HCT116 (cell line): ENCODE data around the gene AP1M1.

Experiments used
- CEBPB ChIP-seq: IDR thresholded peaks from 2 replicates; pipeline ENCODE4 v1.6.1; 2012; ENCODE audit warnings: low read depth
- CTCF ChIP-seq, 3 experiments: fragments of 200-600 bp in 1 of 3; sonication (generic) in 1 of 3; IDR thresholded peaks in 2 of 3; conservative IDR thresholded peaks in 1 of 3; 2 replicates each; pipeline ENCODE4 v1.5.1; 2012 to 2017; ENCODE audit warnings: low read depth in 2 of 3, low read length in 2 of 3, antibody characterized with exemption in 1 of 3, borderline replicate concordance in 1 of 3, control low read depth in 1 of 3, mild to moderate bottlenecking in 1 of 3, mixed read lengths in 1 of 3, mixed run types in 1 of 3, moderate library complexity in 1 of 3; ENCODE audit not compliant: insufficient read depth in 1 of 3
- EZH2phosphoT487 ChIP-seq: fragments of 200-600 bp; IDR thresholded peaks from 2 replicates; pipeline ENCODE4 v1.6.1; 2018; ENCODE audit warnings: antibody characterized with exemption, borderline replicate concordance
- POLR2A ChIP-seq: IDR thresholded peaks from 2 replicates; pipeline ENCODE4 v1.7.0; 2011; ENCODE audit warnings: borderline replicate concordance; ENCODE audit not compliant: insufficient read depth, insufficient read length; ENCODE audit errors: extremely low read depth
- POLR2AphosphoS5 ChIP-seq: IDR thresholded peaks from 2 replicates; pipeline ENCODE4 v1.6.1; 2011; ENCODE audit warnings: mild to moderate bottlenecking, low read depth, low read length, moderate library complexity
- RAD21 ChIP-seq: IDR thresholded peaks from 2 replicates; pipeline ENCODE4 v1.6.1; 2012; ENCODE audit warnings: low read depth, mild to moderate bottlenecking
- REST ChIP-seq: IDR thresholded peaks from 2 replicates; pipeline ENCODE4 v1.6.1; 2012; ENCODE audit warnings: low read depth
- ZNF274 ChIP-seq: fragments of 200-500 bp; sonication (Bioruptor generic); IDR thresholded peaks from 2 replicates; pipeline ENCODE4 v1.6.1; 2014; ENCODE audit warnings: mild to moderate bottlenecking, low read depth, low read length, inconsistent platforms

- TF ChIP-seq POLR2AphosphoS5 (no peak), POLR2A (no peak), CTCF (IDR thresholded peaks at IDR 0.05 in 2 of 3, conservative IDR thresholded peaks at IDR 0.05 in 1 of 3; ENCODE audit: borderline replicate concordance in 1 of 3, insufficient read depth in 1 of 3, low read depth in 2 of 3, low read length in 2 of 3) (no peak), EZH2phosphoT487 (no peak), RAD21 (no peak), ZNF274 (no peak), REST (no peak), CEBPB (no peak)
These were observed 88.2 kb downstream of the AP1M1 start for GRCh38 chr19:16285769-16286498.
